ENCODE data around the gene RTBDN.

GRCh38 chr19:12868540-12869112, 34.2 kb upstream of the RTBDN start:
- TF ChIP-seq CTCF (IDR thresholded peaks at IDR 0.05) (no peak), POLR2A (IDR thresholded peaks at IDR 0.05) (no peak)
